ENCODE results near the gene BRIP1. TPM values are rescaled to one million over a fixed set of nuclear protein-coding genes. Genes with fewer than 3 reads are reported as not detected.
A peak's percentile ranks its signal among the peaks of the same experiment; 100 is the strongest.
"Not testable (repeated sequence)": the region's sequence is repeated elsewhere in the genome, so short reads cannot be mapped to it uniquely, and the experiment has no call there.

The BRIP1 gene
- total and polyA plus RNA-seq, 10 of the 15 experiments (the other 5 are each of a cell fraction or from before 2014, with no cell fraction given) = 4.0 to 24.2 (median 12.8) TPM

- CTCF ChIA-PET = interaction anchor here (0.5 kb wide), 1 partner anchor 44 kb away, joined by 3 read pairs; no protein-coding TSS in a partner anchor
- intact Hi-C loops (cut with micrococcal nuclease; ENCODE audit: unreplicated experiment) = no loop called here
- POLR2A ChIA-PET = interaction anchor here (0.5 to 1.3 kb wide), 2 partner anchors 32 to 155 kb away, joined by 3 to 4 read pairs; partner anchors contain the start of gene BRIP1
Measured at GRCh38 chr17:61895391-61895790, 32.1 kb upstream of the BRIP1 start.

GRCh38 chr17:61894310-61894709 is 31.0 kb upstream of the BRIP1 start:
- H3K27ac ChIP-seq (ENCODE audit: control insufficient read depth, insufficient read depth); RAD21 ChIA-PET (ENCODE audit: unreplicated experiment); H3K4me1 ChIP-seq (ENCODE audit: control insufficient read depth, insufficient read depth, low read length); H3K4me3 ChIP-seq; SMC1A ChIA-PET (ENCODE audit: uncharacterized antibody, unreplicated experiment); ATAC-seq; H3K9me3 ChIP-seq (replicated peaks; ENCODE audit: control insufficient read depth, insufficient read depth, low read length); H2AFZ ChIP-seq (ENCODE audit: control insufficient read depth, low read depth, low read length); POLR2A ChIA-PET; H3K79me2 ChIP-seq (ENCODE audit: control insufficient read depth, insufficient read depth, low read length); DNase-seq (ENCODE audit: low read depth, low spot score); intact Hi-C loops (cut with micrococcal nuclease; ENCODE audit: unreplicated experiment); H3K9ac ChIP-seq (ENCODE audit: control insufficient read depth, insufficient read depth, low read length); FAIRE-seq; H3K27me3 ChIP-seq (replicated peaks in 1 of 2; ENCODE audit: control insufficient read depth in 2 of 2, insufficient read depth in 2 of 2, low read length in 1 of 2); in situ Hi-C loops (cut with MboI); H3K36me3 ChIP-seq (ENCODE audit: control insufficient read depth in 2 of 2, insufficient read depth in 2 of 2, low read length in 1 of 2); H4K20me1 ChIP-seq (ENCODE audit: control insufficient read depth, insufficient read depth); BruUV-seq (replicated peaks); CTCF ChIA-PET; H3K4me2 ChIP-seq (ENCODE audit: control insufficient read depth, insufficient read depth): not testable (repeated sequence)
- 35% methylated on average over 5 of the region's 5 CpGs for WGBS (ENCODE audit: insufficient coverage, insufficient replicate concordance, low lambda C conversion rate, missing lambda C conversion rate)

More at GRCh38 chr17:61895391-61895790, 32.1 kb upstream of the BRIP1 start:
- in situ Hi-C loops (cut with MboI) = no loop called here
- Histone ChIP-seq H3K27me3 (replicated peaks in 1 of 2; ENCODE audit: control insufficient read depth in 2 of 2, insufficient read depth in 2 of 2, low read length in 1 of 2) (no peaks in the 10 kb centered on the region), H3K9me3 (replicated peaks; ENCODE audit: control insufficient read depth, insufficient read depth, low read length) (no peaks in the 10 kb centered on the region), H3K9ac (ENCODE audit: control insufficient read depth, insufficient read depth, low read length) (no peak overlapping the region), H3K4me1 (ENCODE audit: control insufficient read depth, insufficient read depth, low read length) (no peaks in the 10 kb centered on the region), H3K4me2 (ENCODE audit: control insufficient read depth, insufficient read depth) (no peak overlapping the region), H2AFZ (ENCODE audit: control insufficient read depth, low read depth, low read length) (no peak overlapping the region), H3K27ac (ENCODE audit: control insufficient read depth, insufficient read depth) (no peak overlapping the region), H3K36me3 (ENCODE audit: control insufficient read depth in 2 of 2, insufficient read depth in 2 of 2, low read length in 1 of 2) (peaks cover 0 to 14% of the 10 kb centered on the region in 2 experiments; a peak in 2 of 4 replicates), H3K4me3 (no peak overlapping the region), H3K79me2 (ENCODE audit: control insufficient read depth, insufficient read depth, low read length) (no peaks in the 10 kb centered on the region), H4K20me1 (ENCODE audit: control insufficient read depth, insufficient read depth) (no peaks in the 10 kb centered on the region)
- FAIRE-seq (no peak), DNase-seq (ENCODE audit: low read depth, low spot score) (no peak), ATAC-seq (no peak)
- RAD21 ChIA-PET (ENCODE audit: unreplicated experiment) = interaction anchor here (0.7 kb wide), 1 partner anchor 214 kb away, joined by 3 read pairs; no protein-coding TSS in a partner anchor
- BruUV-seq (replicated peaks) = no TSS peak
- TF ChIP-seq ETV6 (conservative IDR thresholded peaks at IDR 0.05 in 1 of 2, IDR thresholded peaks at IDR 0.05 in 1 of 2; ENCODE audit: borderline replicate concordance in 1 of 2, low read depth in 1 of 2) (peak in 1 of 2 experiments; percentile 78; a peak in 2 of 4 replicates), TARDBP (IDR thresholded peaks at IDR 0.05; ENCODE audit: borderline replicate concordance) (no peak)
- SMC1A ChIA-PET (ENCODE audit: uncharacterized antibody, unreplicated experiment) = no interaction called here
- 80% methylated on average over 2 of the region's 2 CpGs for WGBS (ENCODE audit: insufficient coverage, insufficient replicate concordance, low lambda C conversion rate, missing lambda C conversion rate)
